Thoracic aorta (tissue), 2 donors: ENCODE measurements around the gene MID1IP1. TPM values are rescaled to one million over a fixed set of nuclear protein-coding genes. Genes with fewer than 3 reads are reported as not detected.
A peak's percentile ranks its signal among the peaks of the same experiment; 100 is the strongest.

Source experiments
- ATAC-seq: fragments of 150-250 bp; one replicate; pipeline ENCODE4 v1.8.0; 2017; ENCODE audit warnings: low read depth; ENCODE audit not compliant: insufficient number of reproducible peaks, low FRiP score
- DNase-seq: peaks from one replicate; pipeline ENCODE4 v3.0.0-alpha.2; 2020; ENCODE audit warnings: low spot score
- H3K27ac ChIP-seq, 2 donors: fragments of 200-600 bp; sonication (generic); 1 replicate in 1 of 2; 2 replicates in 1 of 2; pipeline ENCODE4 v1.5.1; 2016; ENCODE audit warnings: mild to moderate bottlenecking in 2 of 2, moderate library complexity in 2 of 2
- H3K27me3 ChIP-seq: fragments of 200-600 bp; sonication (generic); replicated peaks from 2 replicates; pipeline ENCODE4 v1.6.0; 2016; ENCODE audit warnings: mild to moderate bottlenecking; ENCODE audit not compliant: insufficient read depth
- H3K36me3 ChIP-seq: fragments of 200-600 bp; sonication (generic); one replicate; pipeline ENCODE4 v1.5.1; 2016
- H3K4me1 ChIP-seq, 2 donors: fragments of 200-600 bp; sonication (generic); 1 replicate in 1 of 2; 2 replicates in 1 of 2; pipeline versions ENCODE4 v1.5.1 to v1.6.0; 2016; ENCODE audit warnings: low read depth in 2 of 2, mild to moderate bottlenecking in 1 of 2; ENCODE audit not compliant: control insufficient read depth in 1 of 2
- H3K4me3 ChIP-seq: fragments of 200-600 bp; sonication (generic); 2 replicates; pipeline ENCODE4 v1.5.1; 2016; ENCODE audit warnings: mild to moderate bottlenecking
- H3K9me3 ChIP-seq: fragments of 200-600 bp; sonication (generic); 2 replicates; pipeline ENCODE4 v1.5.1; 2016
- CTCF ChIP-seq: fragments of 200-600 bp; sonication (generic); IDR thresholded peaks from one replicate; pipeline ENCODE4 v1.5.1; 2019; ENCODE audit warnings: antibody characterized with exemption
- total RNA-seq, 2 donors: library from RNA; depleted of rRNA; stranded (reverse); fragments of >200 nt; gene quantifications; one replicate each; pipeline versions ENCODE4 v1.1.0 to v1.2.3, GENCODE V29; 2016

MID1IP1 gene
- 10 to 100 TPM; 46.3 to 59.2 TPM for total RNA-seq

- no peak for TF ChIP-seq CTCF
- peak within 1 kb of the TSS; percentile 86 for H3K4me3 ChIP-seq
- DNase-seq = peak; percentile 47
- ATAC-seq = peak; percentile 59
- no peaks in the 10 kb centered on the region for H3K27me3 ChIP-seq
- no peaks in the 10 kb centered on the region for H3K9me3 ChIP-seq
- H3K4me1 ChIP-seq = peaks cover 2 to 4% of the 10 kb centered on the region in 2 donors
- no peaks in the 10 kb centered on the region for H3K36me3 ChIP-seq
- peak within 1 kb of the TSS; percentile 79 to 93 for H3K27ac ChIP-seq
Observed at GRCh38 chrX:38800981-38801845, at the start of gene MID1IP1. TSS of gene MID1IP1 (plus strand) at chrX:38801459. CDS start at chrX:38804947, 3,488 bp downstream.

DNA sequence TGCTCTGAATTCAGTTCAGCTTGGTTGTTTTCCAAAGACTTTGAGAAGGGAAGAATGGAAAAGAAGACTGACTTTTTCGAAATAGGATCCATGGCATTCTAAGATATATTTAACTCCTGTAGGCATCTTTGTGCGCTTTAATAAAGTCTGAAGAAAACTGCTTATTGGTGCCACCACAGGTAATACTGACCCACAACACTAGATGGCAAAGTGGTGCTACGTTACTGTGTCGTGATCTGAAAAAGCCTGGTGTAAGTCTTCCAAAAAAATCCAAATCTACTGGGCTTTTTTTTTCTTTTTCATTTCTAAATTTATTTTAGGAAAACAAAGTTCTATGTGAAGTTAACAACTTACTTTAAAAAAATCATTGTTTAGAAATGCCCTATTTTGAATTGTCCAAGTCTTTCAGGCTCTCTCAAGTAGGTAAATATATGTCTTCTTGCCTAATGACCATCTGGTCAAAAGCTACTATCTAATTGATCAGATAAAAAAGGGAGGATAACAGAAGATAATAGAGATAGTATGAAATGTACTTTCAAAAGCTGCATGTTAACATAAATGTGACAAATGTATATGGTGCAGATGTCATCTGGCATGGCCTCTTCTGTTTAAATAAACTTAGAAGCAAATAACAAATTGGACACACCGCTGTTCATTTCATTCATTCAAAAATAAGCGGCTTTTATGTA lies 47.0 kb upstream of the MID1IP1 start:
- TF ChIP-seq CTCF = peak; percentile 54
- Histone ChIP-seq H3K4me1 (no peaks in the 10 kb centered on the region), H3K27me3 (no peaks in the 10 kb centered on the region), H3K9me3 (no peaks in the 10 kb centered on the region), H3K4me3 (no peak overlapping the region), H3K27ac (no peak overlapping the region), H3K36me3 (no peaks in the 10 kb centered on the region)
- no peak for ATAC-seq
- DNase-seq = no peak

GRCh38 chrX:38754818-38755718 lies 46.2 kb upstream of the MID1IP1 start:
- no peak for DNase-seq
- no peak for ATAC-seq
- Histone ChIP-seq H3K4me3 (no peak overlapping the region), H3K9me3 (no peaks in the 10 kb centered on the region), H3K27me3 (no peaks in the 10 kb centered on the region), H3K36me3 (no peaks in the 10 kb centered on the region), H3K4me1 (no peaks in the 10 kb centered on the region), H3K27ac (no peak overlapping the region)
- no peak for TF ChIP-seq CTCF

DNA sequence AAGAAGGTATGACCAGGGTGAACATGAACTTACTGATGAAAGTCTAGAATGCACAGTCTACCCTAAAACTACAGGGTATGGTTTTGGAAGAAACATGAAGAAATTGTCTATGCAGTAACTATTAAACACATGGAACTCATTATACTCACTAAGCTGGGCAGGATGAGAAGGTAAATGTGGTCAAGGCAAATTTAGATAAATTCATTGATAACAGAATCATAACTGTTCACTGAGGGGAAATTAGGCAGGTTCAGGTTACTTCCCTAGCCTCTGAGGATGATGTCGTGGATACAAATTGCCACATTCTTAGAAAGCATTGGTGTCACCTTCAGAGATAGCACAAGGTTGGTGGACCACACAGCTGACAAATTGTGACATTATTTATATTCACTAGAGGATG lies 40.4 kb upstream of the MID1IP1 start:
- no peaks in the 10 kb centered on the region for H3K4me1 ChIP-seq
- TF ChIP-seq CTCF = no peak
- no peaks in the 10 kb centered on the region for H3K36me3 ChIP-seq
- H3K4me3 ChIP-seq = no peak overlapping the region
- ATAC-seq (no peak), DNase-seq (no peak)
- no peaks in the 10 kb centered on the region for H3K27me3 ChIP-seq
- no peak overlapping the region for H3K27ac ChIP-seq
- no peaks in the 10 kb centered on the region for H3K9me3 ChIP-seq
